Amygdala (tissue), 56 donors: ENCODE data around the gene DPM1.
"Not testable (repeated sequence)": the region's sequence is repeated elsewhere in the genome, so short reads cannot be mapped to it uniquely, and the experiment has no call there.

ENCODE experiments used
- DNase-seq, 56 donors: peaks; one replicate each; lab custom pipeline; 2025; lab: John Stamatoyannopoulos, UW

Gene DPM1

DNA sequence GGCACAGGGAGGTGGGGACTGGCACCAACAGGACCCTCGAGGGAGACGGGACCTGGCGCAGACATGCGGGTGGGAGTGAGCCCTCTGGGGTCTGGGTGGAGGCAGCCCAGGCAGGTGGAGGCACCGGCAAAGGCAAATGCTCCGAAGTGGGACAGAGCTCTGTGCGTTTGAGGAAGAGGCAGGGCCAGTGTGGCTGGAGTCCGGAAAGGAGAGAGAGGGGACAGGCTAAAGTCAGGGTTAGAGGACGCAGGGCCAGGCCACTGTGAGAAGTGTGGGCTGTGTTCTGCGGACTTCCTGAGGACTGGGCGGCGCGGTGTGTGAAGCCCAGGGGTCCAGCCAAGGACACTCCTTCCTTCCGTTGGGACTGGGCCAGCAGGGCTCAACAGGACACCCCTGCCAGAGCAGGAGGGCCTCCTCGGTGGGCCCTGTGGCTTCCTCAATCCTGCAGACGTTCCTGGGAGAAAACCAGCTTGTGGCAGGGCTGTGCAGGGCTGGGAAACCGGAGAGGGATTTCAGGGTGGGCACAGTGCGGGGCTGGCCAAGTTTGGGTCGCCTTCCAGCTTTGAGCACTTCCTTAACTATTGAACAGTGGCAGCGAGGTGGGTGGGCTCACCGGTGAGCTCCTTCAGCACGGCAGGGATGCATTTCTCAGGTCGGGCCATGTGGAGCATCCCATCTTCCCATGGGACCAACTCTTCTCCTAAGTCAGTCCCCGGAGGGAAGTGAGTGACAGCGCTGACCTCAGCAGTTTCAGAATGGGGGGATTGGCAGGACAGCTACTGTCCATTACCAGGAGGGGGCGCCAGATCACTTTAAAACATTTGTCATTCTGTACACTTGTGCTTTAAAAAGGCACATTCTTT, 22.8 kb upstream of the DPM1 start:
- DNase-seq = peak in 26 of 56 donors; percentile 4 to 68 (median 20)

DNA sequence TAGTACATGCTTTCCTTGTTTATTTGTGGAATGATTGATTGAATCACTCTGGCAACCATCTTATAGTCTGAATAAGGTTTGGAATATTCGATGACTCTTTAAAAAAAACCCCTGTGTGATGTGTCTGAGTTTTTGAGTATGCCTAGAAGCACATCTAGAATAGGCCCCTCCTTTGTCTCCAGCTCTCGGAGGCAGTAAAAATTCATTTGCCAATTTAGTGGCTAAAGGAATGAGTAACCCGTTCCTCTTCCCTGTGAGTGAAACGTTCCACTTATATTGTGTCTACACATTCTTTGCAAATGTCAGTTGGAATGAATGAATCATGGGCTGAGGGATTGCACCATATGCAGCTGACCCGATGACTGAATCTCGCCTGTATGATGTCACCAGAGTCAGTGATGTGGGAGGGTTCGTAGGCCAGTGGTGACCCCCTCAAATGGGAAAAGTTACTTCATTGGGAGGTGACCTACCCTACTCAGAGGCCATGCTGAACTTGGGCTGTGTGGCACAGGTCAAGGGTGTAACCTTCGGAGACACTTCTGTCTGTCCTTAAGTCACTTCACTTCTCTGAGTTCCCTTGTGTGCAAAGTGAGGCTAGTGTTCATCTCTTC, 21.8 kb upstream of the DPM1 start:
- no peak for DNase-seq

DNA sequence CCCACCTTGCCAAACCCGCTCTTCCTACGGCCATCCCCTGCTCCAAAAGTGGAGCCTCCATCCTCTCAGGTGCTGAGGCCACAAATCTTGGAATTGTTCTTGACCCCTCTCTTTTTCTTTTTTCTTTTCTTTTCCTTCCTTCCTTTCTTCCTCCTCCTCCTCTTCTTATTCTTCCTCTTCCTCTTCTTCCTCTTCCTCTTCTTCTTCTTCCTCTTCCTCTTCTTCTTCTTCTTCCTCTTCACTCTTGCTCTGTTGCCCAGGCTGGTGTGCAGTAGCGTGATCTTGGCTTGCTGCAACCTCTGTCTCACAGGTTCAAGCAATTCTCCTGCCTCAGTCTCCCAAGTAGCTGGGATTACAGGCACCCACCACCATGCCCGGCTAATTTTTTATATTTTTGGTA, 20.2 kb upstream of the DPM1 start:
- DNase-seq = not testable (repeated sequence)

- DNase-seq = no peak
Observed at GRCh38 chr20:50977066-50978021, 19.0 kb upstream of the DPM1 start.

GRCh38 chr20:50975701-50976330, 17.5 kb upstream of the DPM1 start:
- no peak for DNase-seq

DNA sequence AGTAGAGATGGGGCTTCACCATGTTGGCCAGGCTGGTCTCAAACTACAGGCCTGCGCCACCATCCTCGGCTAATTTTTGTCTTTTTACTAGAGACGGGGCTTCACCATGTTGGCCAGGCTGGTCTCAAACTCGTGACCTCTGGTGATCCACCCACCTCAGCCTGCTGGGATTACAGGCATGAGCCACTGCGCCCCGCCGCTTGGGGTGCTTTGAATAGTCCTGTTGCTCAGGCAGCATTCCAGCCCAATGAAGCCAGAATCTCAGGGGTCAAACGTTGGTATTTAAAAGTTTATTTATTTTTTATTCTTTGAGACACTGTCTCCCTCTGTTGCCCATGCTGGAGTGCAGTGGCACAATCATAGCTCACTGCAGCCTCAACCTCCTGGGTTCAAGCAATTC, 11.6 kb upstream of the DPM1 start:
- DNase-seq = no peak

DNA sequence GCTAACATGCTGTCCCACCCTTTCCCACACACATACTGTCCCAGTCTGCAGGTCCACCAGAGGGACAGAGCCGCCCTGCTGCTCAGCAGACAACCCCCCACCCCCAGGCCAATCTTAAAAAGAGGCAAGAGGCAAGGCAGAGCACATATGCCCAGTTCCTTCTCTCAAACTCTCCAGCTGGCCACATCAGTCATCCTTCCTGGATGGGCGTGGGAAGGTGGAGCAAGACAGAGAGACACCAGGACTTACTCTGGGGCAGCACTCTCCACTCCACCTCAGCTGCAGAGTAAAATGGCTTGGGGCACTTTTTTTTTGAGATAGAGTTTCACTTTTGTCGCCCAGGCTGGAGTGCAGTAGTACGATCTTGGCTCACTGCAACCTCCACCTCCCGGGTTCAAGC, 11.1 kb upstream of the DPM1 start:
- no peak for DNase-seq

DNA sequence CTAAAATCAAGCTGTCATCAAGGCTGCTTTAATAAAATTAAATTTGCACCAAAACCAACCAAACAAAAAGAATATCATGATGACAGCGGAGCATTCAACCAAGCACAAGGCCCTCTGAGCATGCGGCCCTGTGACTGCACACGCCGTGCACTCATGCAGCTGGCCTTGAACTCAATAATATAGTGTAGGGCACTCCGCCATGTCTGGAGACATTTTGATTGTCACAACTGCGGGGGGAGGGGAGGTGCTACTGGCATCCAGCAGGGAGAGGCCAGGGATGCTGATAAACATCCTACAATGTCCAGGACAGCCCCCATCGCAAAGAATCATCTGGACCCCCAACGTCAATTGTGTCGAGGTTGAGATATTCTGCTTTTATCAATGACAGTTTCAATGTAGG, 10.0 kb upstream of the DPM1 start:
- no peak for DNase-seq

- no peak for DNase-seq
Observed at GRCh38 chr20:50967586-50967985, 9.3 kb upstream of the DPM1 start.

GRCh38 chr20:50959543-50960126, 1.3 kb upstream of the DPM1 start:
- DNase-seq = no peak

- DNase-seq = peak; percentile 40 to 94 (median 85)
Observed at GRCh38 chr20:50958615-50959542, 547 bp upstream of the DPM1 start, which contains the start of gene MOCS3. TSS of gene MOCS3 (plus strand) at chr20:50958818. CDS start at chr20:50958843, 25 bp downstream.

DNA sequence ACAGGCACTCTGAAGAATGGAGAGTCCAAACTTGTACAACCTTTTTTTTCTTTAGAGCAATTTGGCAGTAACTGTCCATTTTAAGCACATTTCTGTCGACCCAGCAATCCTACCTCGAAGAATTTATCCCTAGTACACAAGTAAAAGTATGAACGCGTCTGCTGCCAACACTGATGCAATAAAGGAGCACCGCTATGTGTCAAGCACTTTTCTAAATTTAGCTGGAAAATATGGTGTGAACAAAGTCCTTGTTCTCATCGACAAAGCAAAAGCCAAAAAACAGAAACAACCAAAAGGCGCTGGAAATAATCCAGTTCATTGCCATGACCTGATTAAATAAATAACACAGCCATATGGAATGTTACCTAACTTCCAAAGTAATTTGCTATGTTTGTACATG, 1.1 kb downstream of the DPM1 start:
- no peak for DNase-seq

DNA sequence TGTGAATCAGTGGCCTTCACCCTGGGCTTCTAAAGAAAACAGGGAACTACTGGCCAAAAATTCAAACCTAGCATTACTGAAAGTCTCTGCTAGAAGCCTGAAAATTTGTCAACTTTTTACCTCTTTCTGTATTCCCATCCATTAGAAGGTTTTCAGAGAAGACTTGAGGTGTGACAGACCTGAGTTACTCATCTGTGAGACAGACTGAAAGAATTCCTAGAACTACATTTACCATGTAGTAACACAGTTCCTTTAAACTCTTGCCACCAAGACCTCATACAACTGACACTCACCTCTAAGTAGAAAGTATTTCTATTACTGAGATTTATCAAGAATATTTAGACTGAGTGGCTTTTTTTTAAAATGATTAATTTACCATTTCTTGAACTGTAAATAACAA, 4.5 kb downstream of the DPM1 start:
- no peak for DNase-seq

DNA sequence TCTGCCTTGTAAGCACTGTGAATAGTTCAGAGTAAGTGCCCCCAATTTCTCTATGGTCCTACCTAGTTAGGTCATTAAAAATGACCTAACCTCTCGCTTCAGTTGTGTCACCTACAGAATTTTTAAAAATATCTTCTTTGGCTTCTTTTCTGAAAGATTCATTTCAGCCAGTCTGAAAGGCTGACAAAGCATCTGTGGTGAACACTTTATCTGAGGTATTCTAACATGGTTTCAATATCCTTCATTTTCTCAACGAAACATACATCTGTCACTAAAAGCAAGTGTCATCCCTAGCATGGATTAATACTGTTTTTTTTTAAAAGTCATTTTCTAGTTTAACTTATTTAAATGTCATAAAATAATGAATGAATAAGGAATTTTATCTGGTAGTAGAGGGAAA, 5.1 kb downstream of the DPM1 start:
- no peak for DNase-seq

GRCh38 chr20:50948132-50948785, 10.1 kb downstream of the DPM1 start:
- DNase-seq = no peak

GRCh38 chr20:50943069-50943468, 15.3 kb downstream of the DPM1 start:
- no peak for DNase-seq

GRCh38 chr20:50933589-50933988, 24.7 kb downstream of the DPM1 start:
- DNase-seq = no peak

DNA sequence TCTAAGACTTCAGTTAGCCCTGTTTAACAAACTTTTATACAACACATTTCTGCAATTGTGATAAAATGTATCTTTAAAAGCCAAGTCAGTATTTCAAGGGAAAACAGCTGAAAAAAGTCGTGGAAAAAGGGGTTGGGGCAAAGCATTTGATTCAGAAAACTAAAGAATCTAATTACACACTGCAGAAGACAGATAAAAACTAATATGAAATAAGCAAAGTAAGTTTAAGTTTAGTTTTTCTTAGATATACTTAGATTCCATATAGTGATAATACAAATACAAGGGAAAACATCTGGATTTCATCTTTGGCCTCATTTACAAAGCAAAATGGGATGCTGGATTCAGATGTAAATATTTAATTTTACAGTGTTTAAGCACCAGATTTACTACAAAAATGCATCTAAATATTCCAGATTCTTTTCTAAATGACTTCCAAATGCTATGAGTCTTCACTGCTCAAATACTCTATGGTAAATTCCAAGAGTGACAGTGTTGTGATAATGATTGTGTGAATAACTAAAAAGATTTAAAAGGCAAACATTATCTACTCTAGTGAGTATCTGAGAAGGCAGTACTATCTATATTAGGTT, 25.5 kb downstream of the DPM1 start:
- no peak for DNase-seq
